PC-3 (cell line): ENCODE data around the gene CCDC167. TPM values are rescaled to one million over a fixed set of nuclear protein-coding genes. Genes with fewer than 3 reads are reported as not detected.
A peak's percentile ranks its signal among the peaks of the same experiment; 100 is the strongest.

Source experiments
- ATAC-seq: fragments of 200-7000 bp; cut with Tn5 transposase; 2 replicates; pipeline ENCODE4 v1.9.1; 2020; ENCODE audit warnings: mild to moderate bottlenecking, moderate library complexity
- BruUV-seq: library from RNA; stranded (reverse); fragments of 400-500 nt; replicated peaks from 2 replicates; lab custom pipeline; 2021; lab: Mats Ljungman, UMichigan
- CTCF ChIA-PET: fragments of 300-600 bp; sonication (Branson Sonifier 250); formaldehyde crosslinking; loops from one replicate; lab custom pipeline; 2022; ENCODE audit warnings: antibody characterized with exemption; lab: Charles Lee
- POLR2A ChIA-PET: fragments of 300-600 bp; sonication (Branson Sonifier 250); formaldehyde crosslinking; loops from one replicate; lab custom pipeline; 2022; ENCODE audit warnings: antibody characterized with exemption; ENCODE audit not compliant: unreplicated experiment; lab: Charles Lee
- DNase-seq: peaks from one replicate; pipeline ENCODE4 v3.0.0-alpha.2; 2015
- H2AFZ ChIP-seq: fragments of 300-600 bp; sonication (generic); 2 replicates; pipeline ENCODE4 v1.6.0; 2016; ENCODE audit warnings: antibody characterized with exemption, low read length
- H3F3A ChIP-seq: fragments of 300-600 bp; sonication (generic); one replicate; pipeline ENCODE4 v1.6.0; 2017; ENCODE audit warnings: antibody characterized with exemption, low read length, control low read depth, mild to moderate bottlenecking; ENCODE audit not compliant: unreplicated experiment
- H3K27ac ChIP-seq: fragments of 300-600 bp; sonication (generic); 2 replicates; pipeline ENCODE4 v1.5.1; 2016; ENCODE audit warnings: mild to moderate bottlenecking, low read length
- H3K27me3 ChIP-seq: fragments of 300-600 bp; sonication (generic); 2 replicates; pipeline ENCODE4 v1.6.1; 2016; ENCODE audit warnings: low read length, mixed read lengths
- H3K36me3 ChIP-seq: fragments of 300-600 bp; sonication (generic); 2 replicates; pipeline ENCODE4 v1.6.1; 2016; ENCODE audit warnings: low read depth, mixed run types, low read length, mixed read lengths
- H3K4me1 ChIP-seq: fragments of 300-600 bp; sonication (generic); 2 replicates; pipeline ENCODE4 v1.5.1; 2016; ENCODE audit warnings: low read length; ENCODE audit not compliant: insufficient read depth
- H3K4me2 ChIP-seq: fragments of 300-600 bp; sonication (generic); 2 replicates; pipeline ENCODE4 v1.6.0; 2016; ENCODE audit warnings: low read length
- H3K4me3 ChIP-seq: fragments of 300-600 bp; sonication (generic); 2 replicates; pipeline ENCODE4 v1.5.1; 2016; ENCODE audit warnings: mild to moderate bottlenecking, low read length, mixed read lengths
- H3K79me2 ChIP-seq: fragments of 300-600 bp; sonication (generic); 2 replicates; pipeline ENCODE4 v1.6.1; 2017; ENCODE audit warnings: low read length, mixed read lengths
- H3K9ac ChIP-seq: fragments of 300-600 bp; sonication (generic); 2 replicates; pipeline ENCODE4 v1.6.0; 2016; ENCODE audit warnings: mild to moderate bottlenecking, low read length
- H3K9me2 ChIP-seq: fragments of 300-600 bp; sonication (generic); replicated peaks from 2 replicates; pipeline ENCODE4 v1.6.1; 2016; ENCODE audit warnings: mixed run types, low read length, mixed read lengths
- H3K9me3 ChIP-seq: fragments of 300-600 bp; sonication (generic); 2 replicates; pipeline ENCODE4 v1.6.1; 2016; ENCODE audit warnings: low read length, mixed read lengths
- H4K20me1 ChIP-seq: fragments of 300-600 bp; sonication (generic); 2 replicates; pipeline ENCODE4 v1.6.1; 2016; ENCODE audit warnings: low read length, mixed read lengths
- CTCF ChIP-seq: fragments of 300-600 bp; sonication (generic); conservative IDR thresholded peaks from 2 replicates; pipeline ENCODE4 v1.5.1; 2017; ENCODE audit warnings: antibody characterized with exemption, low read depth, mild to moderate bottlenecking, low read length
- EZH2 ChIP-seq: fragments of 300-600 bp; sonication (generic); IDR thresholded peaks from one replicate; pipeline ENCODE4 v1.6.1; 2017; ENCODE audit warnings: antibody characterized with exemption, mild to moderate bottlenecking, low read length; ENCODE audit not compliant: unreplicated experiment
- EZH2phosphoT487 ChIP-seq: fragments of 300-600 bp; sonication (generic); IDR thresholded peaks from 2 replicates; pipeline ENCODE4 v1.6.1; 2018; ENCODE audit warnings: mild to moderate bottlenecking, antibody characterized with exemption, low read length, borderline replicate concordance
- intact Hi-C: fragments of 100-400 bp; cut with micrococcal nuclease; formaldehyde crosslinking; loops from 2 replicates; pipeline ENCODE4 v1.9.0; 2023
- total RNA-seq: library from RNA; depleted of rRNA; stranded (reverse); fragments of >200 nt; gene quantifications from 2 replicates; pipeline ENCODE4 v1.2.3, GENCODE V29; 2014

The CCDC167 gene
- total RNA-seq, 1 experiment from 2014 or later: 56.9 TPM

GRCh38 chr6:37539171-37540028, 39.7 kb upstream of the CCDC167 start:
- TF ChIP-seq EZH2phosphoT487 (no peak), CTCF (no peak), EZH2 (no peak)
- Histone ChIP-seq H3K9me2 (no peaks in the 10 kb centered on the region), H3K79me2 (no peaks in the 10 kb centered on the region), H3K4me2 (no peak overlapping the region), H3K36me3 (no peaks in the 10 kb centered on the region), H3K27ac (no peak overlapping the region), H3K4me1 (no peaks in the 10 kb centered on the region), H3K4me3 (no peak overlapping the region), H3K9me3 (no peaks in the 10 kb centered on the region), H3F3A (no peaks in the 10 kb centered on the region), H2AFZ (no peak overlapping the region), H3K27me3 (peaks cover 13% of the 10 kb centered on the region; the same call in 1 of the 2 replicates), H4K20me1 (no peaks in the 10 kb centered on the region), H3K9ac (no peak overlapping the region)
- intact Hi-C loops: no loop called here
- CTCF ChIA-PET: no interaction called here
- POLR2A ChIA-PET: interaction anchor here (0.6 kb wide), 1 partner anchor 125 kb away, joined by 3 read pairs; no protein-coding TSS in a partner anchor
- ATAC-seq (no peak), DNase-seq (no peak)
- BruUV-seq: no TSS peak

GRCh38 chr6:37538107-37538506, 38.4 kb upstream of the CCDC167 start:
- no TSS peak for BruUV-seq
- peak; percentile 70 for DNase-seq
- Histone ChIP-seq H3F3A (no peaks in the 10 kb centered on the region), H3K9me3 (no peaks in the 10 kb centered on the region), H3K4me2 (no peak overlapping the region), H3K4me1 (no peaks in the 10 kb centered on the region), H3K27ac (no peak overlapping the region), H2AFZ (no peak overlapping the region), H3K27me3 (peaks cover 13% of the 10 kb centered on the region; the same call in 1 of the 2 replicates), H4K20me1 (no peaks in the 10 kb centered on the region), H3K79me2 (no peaks in the 10 kb centered on the region), H3K9ac (no peak overlapping the region), H3K4me3 (no peak overlapping the region), H3K9me2 (no peaks in the 10 kb centered on the region), H3K36me3 (no peaks in the 10 kb centered on the region)
- TF ChIP-seq EZH2 (no peak), CTCF (peak; percentile 80), EZH2phosphoT487 (no peak)
- intact Hi-C loops: loop anchor here (1.0 kb wide), 1 partner anchor 28 kb away; no protein-coding TSS in a partner anchor
- peak; percentile 88 for ATAC-seq
- ChIA-PET POLR2A (no interaction called here), CTCF (no interaction called here)

- H2AFZ ChIP-seq: no peak overlapping the region
- DNase-seq: no peak
- TF ChIP-seq EZH2 (no peak), CTCF (no peak), EZH2phosphoT487 (no peak)
- ChIA-PET CTCF (no interaction called here), POLR2A (no interaction called here)
- intact Hi-C loops: no loop called here
- no peak overlapping the region for H3K4me2 ChIP-seq
- H3K9ac ChIP-seq: no peak overlapping the region
- H3K4me1 ChIP-seq: no peaks in the 10 kb centered on the region
- no peaks in the 10 kb centered on the region for H3F3A ChIP-seq
- H3K9me2 ChIP-seq: no peaks in the 10 kb centered on the region
- H3K9me3 ChIP-seq: no peaks in the 10 kb centered on the region
- no peak overlapping the region for H3K4me3 ChIP-seq
- H4K20me1 ChIP-seq: no peaks in the 10 kb centered on the region
- H3K27ac ChIP-seq: no peak overlapping the region
- peaks cover 13% of the 10 kb centered on the region; the same call in 1 of the 2 replicates for H3K27me3 ChIP-seq
- BruUV-seq: no TSS peak
- 0 out of 2 replicates have a peak, but pooled peaks have one; percentile 8 for ATAC-seq
- no peaks in the 10 kb centered on the region for H3K36me3 ChIP-seq
- no peaks in the 10 kb centered on the region for H3K79me2 ChIP-seq
Measured at GRCh38 chr6:37537548-37537947, 37.9 kb upstream of the CCDC167 start.
